GM18861 (cell line): ENCODE data around the gene TSSK6.

Experiments
- ATAC-seq: cut with Tn5 transposase; IDR thresholded peaks from one replicate; pipeline ENCODE4 v1.9.1; 2021; ENCODE audit not compliant: unreplicated experiment

TSSK6 gene

DNA sequence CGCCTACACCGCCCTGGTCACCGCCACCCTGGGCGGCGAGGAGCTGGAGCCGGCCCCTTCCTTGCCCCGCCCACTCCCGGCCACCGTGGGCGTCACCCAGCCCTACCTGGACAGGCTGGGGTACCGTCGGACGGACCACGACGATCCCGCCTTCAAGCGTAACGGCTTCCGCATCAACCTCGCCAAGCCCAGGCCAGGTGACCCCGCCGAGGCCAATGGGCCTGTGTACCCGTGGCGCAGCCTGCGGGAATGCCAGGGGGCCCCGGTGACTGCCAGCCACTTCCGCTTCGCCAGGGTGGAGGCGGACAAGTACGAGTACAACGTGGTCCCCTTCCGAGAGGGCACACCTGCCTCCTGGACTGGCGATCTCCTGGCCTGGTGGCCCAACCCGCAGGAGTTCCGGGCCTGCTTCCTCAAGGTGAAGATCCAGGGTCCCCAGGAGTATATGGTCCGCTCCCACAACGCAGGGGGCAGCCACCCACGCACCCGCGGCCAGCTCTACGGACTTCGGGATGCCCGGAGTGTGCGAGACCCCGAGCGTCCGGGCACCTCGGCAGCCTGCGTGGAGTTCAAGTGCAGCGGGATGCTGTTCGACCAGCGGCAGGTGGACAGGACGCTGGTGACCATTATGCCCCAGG lies 29.7 kb upstream of the TSSK6 start:
- ATAC-seq, result no peak

- no peak for ATAC-seq
Measured at GRCh38 chr19:19544257-19544953, 29.1 kb upstream of the TSSK6 start.

DNA sequence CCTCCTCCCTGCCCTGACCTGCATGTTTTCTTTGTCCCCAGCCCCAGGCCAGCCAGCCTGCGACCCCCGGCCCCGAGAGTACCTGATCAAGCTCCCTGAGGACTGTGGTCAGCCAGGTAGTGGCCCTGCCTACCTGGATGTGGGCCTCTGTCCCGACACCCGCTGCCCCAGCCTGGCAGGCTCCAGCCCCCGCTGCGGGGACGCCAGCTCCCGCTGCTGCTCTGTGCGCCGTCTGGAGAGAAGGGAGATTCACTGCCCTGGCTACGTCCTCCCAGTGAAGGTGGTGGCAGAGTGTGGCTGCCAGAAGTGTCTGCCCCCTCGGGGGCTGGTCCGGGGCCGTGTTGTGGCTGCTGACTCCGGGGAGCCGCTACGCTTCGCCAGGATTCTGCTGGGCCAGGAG lies 28.3 kb upstream of the TSSK6 start:
- no peak for ATAC-seq

GRCh38 chr19:19543101-19543500 lies 27.8 kb upstream of the TSSK6 start:
- no peak for ATAC-seq

GRCh38 chr19:19542507-19542906 lies 27.2 kb upstream of the TSSK6 start:
- no peak for ATAC-seq

DNA sequence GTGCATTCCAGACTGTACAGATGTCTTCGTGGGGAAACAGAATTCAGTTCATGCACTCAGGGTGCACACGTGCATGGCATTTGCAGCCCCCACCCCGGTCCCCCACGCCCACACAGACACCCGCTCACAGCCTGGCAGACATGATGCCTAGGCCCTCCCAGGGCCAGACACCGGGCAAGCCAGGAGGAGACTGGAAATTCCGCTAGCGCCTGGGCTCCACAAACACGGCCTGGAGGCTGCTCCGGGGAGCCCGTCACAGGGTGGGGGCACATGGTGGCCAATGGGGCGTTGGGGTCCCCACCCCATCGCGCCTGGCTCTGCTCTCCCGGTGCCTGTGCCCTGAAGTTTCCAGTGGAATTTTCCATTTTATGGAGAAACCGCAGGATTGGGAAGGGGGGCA lies 26.3 kb upstream of the TSSK6 start:
- ATAC-seq, result no peak

- no peak for ATAC-seq
Measured at GRCh38 chr19:19540715-19541515, 25.6 kb upstream of the TSSK6 start.

DNA sequence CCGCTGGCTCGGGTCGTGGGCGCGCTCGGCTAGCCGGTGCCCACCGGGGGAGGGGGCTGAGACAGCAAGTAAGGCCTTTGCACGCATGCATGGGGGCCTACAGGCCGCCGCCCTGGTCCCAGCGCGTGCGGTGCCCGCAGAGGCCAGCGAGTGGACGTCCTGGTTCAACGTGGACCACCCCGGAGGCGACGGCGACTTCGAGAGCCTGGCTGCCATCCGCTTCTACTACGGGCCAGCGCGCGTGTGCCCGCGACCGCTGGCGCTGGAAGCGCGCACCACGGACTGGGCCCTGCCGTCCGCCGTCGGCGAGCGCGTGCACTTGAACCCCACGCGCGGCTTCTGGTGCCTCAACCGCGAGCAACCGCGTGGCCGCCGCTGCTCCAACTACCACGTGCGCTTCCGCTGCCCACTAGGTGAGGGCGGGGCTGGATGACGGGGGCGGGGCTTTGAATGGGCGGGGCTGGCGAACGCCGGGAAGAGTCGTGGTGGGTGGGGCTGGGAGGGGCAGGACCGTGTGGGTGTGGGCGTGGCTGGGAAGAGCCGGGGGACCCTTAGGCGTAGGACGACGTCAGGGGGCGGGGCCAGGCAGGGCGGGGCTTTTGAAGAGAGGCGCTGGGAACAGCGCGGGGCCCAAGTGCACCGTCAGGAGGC lies 24.8 kb upstream of the TSSK6 start:
- no peak for ATAC-seq

- ATAC-seq, result no peak
Measured at GRCh38 chr19:19539698-19540063, 24.3 kb upstream of the TSSK6 start.

GRCh38 chr19:19538785-19539166 lies 23.4 kb upstream of the TSSK6 start:
- ATAC-seq, result no peak

- no peak for ATAC-seq
Measured at GRCh38 chr19:19538061-19538784, 22.9 kb upstream of the TSSK6 start, which contains the start of gene CILP2. CILP2 (plus strand) TSS chr19:19538265; CDS start chr19:19538350, 85 bp downstream.

DNA sequence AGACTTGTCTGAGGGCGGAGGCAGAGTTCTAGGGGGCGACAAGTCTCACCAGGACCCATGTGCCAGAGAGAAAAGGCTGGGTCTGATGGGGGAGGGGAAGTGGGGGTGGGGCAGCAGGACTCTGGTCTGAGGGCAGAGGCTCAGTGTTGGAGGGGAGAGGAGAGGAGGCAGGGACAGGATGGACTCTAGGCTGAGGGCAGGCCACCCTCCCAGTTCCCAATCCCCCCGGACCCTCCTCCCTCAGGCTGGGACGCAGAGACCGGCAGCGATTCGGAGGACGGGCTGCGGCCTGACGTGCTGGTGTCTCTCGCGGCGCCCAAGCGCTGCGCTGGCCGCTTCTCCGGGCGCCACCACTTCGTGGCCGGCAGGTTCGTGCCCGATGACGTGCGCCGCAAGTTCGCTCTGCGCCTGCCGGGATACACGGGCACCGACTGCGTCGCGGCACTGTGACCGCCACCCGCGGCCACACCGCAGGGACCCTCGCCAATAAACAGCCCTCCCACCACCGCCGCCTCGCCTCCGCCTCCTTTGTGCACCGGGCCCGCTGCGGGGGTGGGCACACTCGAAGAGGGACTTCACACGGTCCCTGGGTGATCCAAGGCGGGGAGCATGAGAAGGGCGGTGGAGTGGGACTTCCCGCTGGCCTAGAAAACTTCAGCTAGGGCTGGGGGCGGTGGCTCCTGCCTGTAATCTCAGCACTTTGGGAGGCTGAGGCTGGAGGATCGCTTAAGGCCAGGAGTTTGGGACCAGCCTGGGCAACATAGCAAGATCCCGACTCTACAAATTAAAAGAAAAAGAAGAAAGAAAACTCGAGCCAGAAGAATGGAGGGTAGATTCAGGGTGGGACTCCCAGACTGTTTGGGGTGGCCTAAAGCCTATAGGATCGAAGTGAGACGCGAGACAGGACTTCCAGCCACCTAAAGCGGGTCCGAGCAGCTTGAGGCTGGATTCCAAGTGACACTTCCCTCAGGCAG lies 22.0 kb upstream of the TSSK6 start:
- no peak for ATAC-seq

- no peak for ATAC-seq
Measured at GRCh38 chr19:19535311-19536191, 20.2 kb upstream of the TSSK6 start.

- ATAC-seq, result no peak
Measured at GRCh38 chr19:19534556-19535265, 19.4 kb upstream of the TSSK6 start.

- no peak for ATAC-seq
Measured at GRCh38 chr19:19533841-19534240, 18.5 kb upstream of the TSSK6 start.

GRCh38 chr19:19532806-19533701 lies 17.7 kb upstream of the TSSK6 start:
- ATAC-seq, result no peak
